ENCODE measurements around the gene AMH.

Gene AMH

GRCh38 chr19:2236314-2237050 is 12.6 kb upstream of the AMH start, which contains the start of the genes PLEKHJ1 and SF3A2:
PLEKHJ1 (minus strand) TSS chr19:2236329; CDS start chr19:2236248, 81 bp downstream.
SF3A2 (plus strand) TSS chr19:2236824; CDS start chr19:2243419, 6,595 bp downstream.
- peak; percentile 90 to 92 for DNase-seq

GRCh38 chr19:2237051-2237868 is 11.9 kb upstream of the AMH start:
- no peak for DNase-seq

- no peak for DNase-seq
These were observed 11.3 kb upstream of the AMH start for GRCh38 chr19:2237869-2238153.

- no peak for DNase-seq
These were observed 9.9 kb upstream of the AMH start for GRCh38 chr19:2239173-2239572.

- DNase-seq = no peak
These were observed 9.1 kb upstream of the AMH start for GRCh38 chr19:2239771-2240770.

- no peak for DNase-seq
These were observed 8.0 kb upstream of the AMH start for GRCh38 chr19:2240881-2241760.

GRCh38 chr19:2242092-2242537 is 7.0 kb upstream of the AMH start:
- DNase-seq = no peak

GRCh38 chr19:2242816-2243215 is 6.3 kb upstream of the AMH start:
- DNase-seq = no peak

GRCh38 chr19:2243274-2244124 is 5.6 kb upstream of the AMH start:
- no peak for DNase-seq

- DNase-seq = no peak
These were observed 5.1 kb upstream of the AMH start for GRCh38 chr19:2244125-2244411.

- no peak for DNase-seq
These were observed 4.6 kb upstream of the AMH start for GRCh38 chr19:2244486-2244885.

GRCh38 chr19:2245273-2245672 is 3.9 kb upstream of the AMH start:
- DNase-seq = no peak

GRCh38 chr19:2246014-2246620 is 3.0 kb upstream of the AMH start:
- no peak for DNase-seq

GRCh38 chr19:2246801-2247361 is 2.2 kb upstream of the AMH start:
- DNase-seq = peak in 1 of 2 donors; percentile 39

- no peak for DNase-seq
These were observed 1.6 kb upstream of the AMH start for GRCh38 chr19:2247433-2248101.

- DNase-seq = no peak
These were observed 750 bp upstream of the AMH start for GRCh38 chr19:2248136-2249009.

GRCh38 chr19:2249880-2250765 is 1.0 kb downstream of the AMH start:
- DNase-seq = no peak

GRCh38 chr19:2250766-2251105 is 1.6 kb downstream of the AMH start:
- DNase-seq = no peak

Data from hippocampal formation (tissue), 2 donors.